Prostate gland (tissue), 2 donors: Measurements from ENCODE around the gene RPS28. TPM values are rescaled to one million over a fixed set of nuclear protein-coding genes. Genes with fewer than 3 reads are reported as not detected.
"Not testable (repeated sequence)": the region's sequence is repeated elsewhere in the genome, so short reads cannot be mapped to it uniquely, and the experiment has no call there.

Experiments
- DNase-seq: peaks from one replicate; pipeline ENCODE4 v3.0.0-alpha.2; 2019; ENCODE audit warnings: low spot score
- H3K27ac ChIP-seq, 2 donors: fragments of 200-600 bp; sonication (generic); 2 replicates each; pipeline ENCODE4 v1.5.1; 2017 to 2019
- H3K27me3 ChIP-seq: fragments of 200-600 bp; sonication (generic); replicated peaks from 2 replicates; pipeline ENCODE4 v1.5.1; 2019; ENCODE audit not compliant: insufficient read depth
- H3K36me3 ChIP-seq, 2 donors: fragments of 200-600 bp; sonication (generic); 1 replicate in 1 of 2; 2 replicates in 1 of 2; pipeline versions ENCODE4 v1.5.1 to v1.8.1; 2017 to 2019
- H3K4me1 ChIP-seq: fragments of 200-600 bp; sonication (generic); replicated peaks from 2 replicates; pipeline ENCODE4 v1.5.1; 2019
- H3K4me3 ChIP-seq, 2 donors: fragments of 200-600 bp; sonication (generic); 2 replicates each; pipeline ENCODE4 v1.5.1; 2017 to 2019
- H3K9me3 ChIP-seq: fragments of 200-600 bp; sonication (generic); 2 replicates; pipeline ENCODE4 v1.5.1; 2017
- CTCF ChIP-seq, 4 experiments: fragments of 200-600 bp in 2 of 4; fragments of 450-650 bp in 2 of 4; sonication (generic) in 2 of 4; IDR thresholded peaks; 1 replicate in 3 of 4; 2 replicates in 1 of 4; pipeline ENCODE4 v1.5.1; 2016 to 2019; ENCODE audit warnings: antibody characterized with exemption in 4 of 4, mild to moderate bottlenecking in 2 of 4, moderate library complexity in 2 of 4
- POLR2A ChIP-seq: fragments of 450-650 bp; IDR thresholded peaks from one replicate; pipeline ENCODE4 v1.6.1; 2016; ENCODE audit warnings: antibody characterized with exemption, mild to moderate bottlenecking
- POLR2AphosphoS5 ChIP-seq: sonication (generic); formaldehyde crosslinking; IDR thresholded peaks from one replicate; pipeline ENCODE4 v1.6.1; 2017; ENCODE audit warnings: antibody characterized with exemption
- WGBS: methylation state at CpG from one replicate; pipeline ENCODE4 v1.1.5; 2018; 5-methylcytosine and 5-hydroxymethylcytosine counted together
- intact Hi-C: fragments of 100-400 bp; cut with DNase I; formaldehyde crosslinking; loops from one replicate; pipeline ENCODE4 v1.14.2; 2022
- total RNA-seq, 2 donors: library from RNA; depleted of rRNA; stranded (reverse); fragments of >200 nt; gene quantifications; one replicate each; pipeline ENCODE4 v1.1.0, GENCODE V29; 2016

Gene RPS28
- total RNA-seq, 2 donors from 2014 or later = 488 to 498 TPM

DNA sequence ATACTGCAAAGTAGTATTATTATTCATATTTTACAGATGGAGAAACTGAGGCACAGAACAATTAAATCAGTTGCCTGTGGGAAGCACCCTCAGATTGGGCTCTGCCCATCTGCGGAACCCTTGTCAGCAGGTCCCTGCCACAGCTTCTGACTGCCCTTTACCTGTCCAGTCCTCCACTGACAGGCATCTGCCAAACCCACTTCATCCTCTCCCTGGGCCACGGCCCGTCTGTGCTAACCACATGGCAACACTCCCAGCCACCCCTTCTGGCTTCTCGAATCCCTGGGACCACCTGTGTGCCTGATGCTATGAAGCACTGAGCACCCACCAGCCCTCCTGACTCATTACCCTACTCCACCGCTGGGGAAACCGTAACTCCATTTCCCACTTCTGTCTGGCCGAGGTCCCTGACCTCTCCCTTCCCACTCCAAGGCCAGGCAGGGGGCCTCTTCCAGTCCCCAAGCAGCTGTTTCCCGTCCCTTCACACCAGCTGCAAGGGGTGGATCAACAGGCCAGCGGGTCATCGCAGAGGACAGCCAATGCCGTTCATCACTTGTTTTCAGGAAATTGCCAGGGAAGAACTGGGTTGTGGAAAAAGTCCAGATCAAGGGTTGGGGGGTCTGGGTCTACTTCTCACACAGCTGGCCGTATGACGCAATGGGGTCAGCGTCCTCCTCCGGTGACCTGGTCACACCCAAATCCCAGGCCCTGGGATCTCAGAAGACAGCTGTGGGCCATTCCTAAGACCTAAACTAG, 19.2 kb downstream of the RPS28 start:
- Histone ChIP-seq H3K4me3 (no peak overlapping the region), H3K4me1 (peaks cover 7% of the 10 kb centered on the region), H3K27ac (peak overlapping the region; percentile 49 to 59), H3K27me3 (no peaks in the 10 kb centered on the region), H3K9me3 (no peaks in the 10 kb centered on the region), H3K36me3 (no peaks in the 10 kb centered on the region)
- DNase-seq = no peak
- 32% methylated on average over 15 of the region's 15 CpGs for WGBS
- intact Hi-C loops = no loop called here
- TF ChIP-seq POLR2AphosphoS5 (no peak), POLR2A (no peak), CTCF (IDR thresholded peaks at IDR 0.05) (peak in 1 of 4 experiments; percentile 11)

DNA sequence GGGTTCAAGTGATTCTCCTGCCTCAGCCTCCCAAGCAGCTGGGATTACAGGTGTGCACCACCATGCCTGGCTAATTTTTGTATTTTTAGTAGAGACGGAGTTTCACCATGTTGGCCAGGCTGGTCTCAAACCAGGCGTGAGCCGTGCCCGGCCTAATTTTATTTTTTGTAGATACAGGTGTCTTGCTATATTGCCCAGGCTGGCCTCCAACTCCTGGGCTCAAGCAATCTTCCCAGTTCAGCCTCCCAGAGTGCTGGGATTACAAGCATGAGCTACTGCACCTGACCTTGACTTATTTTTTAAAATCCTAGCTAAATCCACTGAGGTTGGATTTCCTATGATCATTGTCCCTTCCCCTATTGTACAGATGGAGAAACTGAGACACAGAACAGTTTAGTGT, 20.2 kb downstream of the RPS28 start:
- WGBS = 96% methylated on average over 4 of the region's 4 CpGs
- H3K4me3 ChIP-seq, H3K27ac ChIP-seq, H3K27me3 ChIP-seq, H3K36me3 ChIP-seq, H3K9me3 ChIP-seq, intact Hi-C loops, DNase-seq, H3K4me1 ChIP-seq: not testable (repeated sequence)

DNA sequence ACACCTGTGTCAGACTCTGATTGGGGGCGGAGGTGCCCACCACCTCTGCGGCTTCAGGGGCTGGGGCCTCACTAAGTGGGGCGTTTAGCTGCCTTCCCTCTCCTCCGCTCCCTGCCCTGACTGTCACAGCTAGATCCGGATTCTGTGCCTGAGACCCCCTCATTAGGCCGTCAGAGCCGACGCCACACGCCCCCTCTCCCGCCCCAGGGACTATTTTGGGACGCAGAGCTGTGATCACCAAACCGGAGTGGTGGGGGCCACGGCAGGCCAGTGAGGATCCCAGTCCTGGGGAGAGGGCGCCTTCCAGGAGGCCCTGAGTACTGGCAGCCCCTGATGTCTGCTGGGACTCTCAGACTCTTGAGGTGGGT, 21.0 kb downstream of the RPS28 start:
- no peaks in the 10 kb centered on the region for H3K27me3 ChIP-seq
- WGBS = 38% methylated on average over 14 of the region's 14 CpGs
- no peaks in the 10 kb centered on the region for H3K36me3 ChIP-seq
- intact Hi-C loops = no loop called here
- no peaks in the 10 kb centered on the region for H3K9me3 ChIP-seq
- H3K27ac ChIP-seq = peak overlapping the region; percentile 55 to 58
- DNase-seq = no peak
- peaks cover 7% of the 10 kb centered on the region for H3K4me1 ChIP-seq
- no peak for TF ChIP-seq CTCF (IDR thresholded peaks at IDR 0.05)
- TF ChIP-seq POLR2A = no peak
- no peak for TF ChIP-seq POLR2AphosphoS5
- H3K4me3 ChIP-seq = peak overlapping the region; percentile 30 to 45

GRCh38 chr19:8342684-8343482, 21.6 kb downstream of the RPS28 start, which contains the start of gene KANK3:
KANK3 (minus strand) TSS chr19:8343262; CDS start chr19:8337828, 5,434 bp downstream.
- Histone ChIP-seq H3K9me3 (no peaks in the 10 kb centered on the region), H3K36me3 (no peaks in the 10 kb centered on the region), H3K4me3 (peak within 1 kb of the TSS; percentile 30 to 45), H3K27me3 (no peaks in the 10 kb centered on the region), H3K27ac (peak within 1 kb of the TSS; percentile 55 to 58), H3K4me1 (peaks cover 7% of the 10 kb centered on the region)
- DNase-seq = peak; percentile 91
- TF ChIP-seq POLR2AphosphoS5 (peak; percentile 90), POLR2A (peak; percentile 40), CTCF (IDR thresholded peaks at IDR 0.05) (peak in 2 of 4 experiments; percentile 19 to 30)
- intact Hi-C loops = no loop called here
- 4% methylated on average over 60 of the region's 65 CpGs for WGBS

DNA sequence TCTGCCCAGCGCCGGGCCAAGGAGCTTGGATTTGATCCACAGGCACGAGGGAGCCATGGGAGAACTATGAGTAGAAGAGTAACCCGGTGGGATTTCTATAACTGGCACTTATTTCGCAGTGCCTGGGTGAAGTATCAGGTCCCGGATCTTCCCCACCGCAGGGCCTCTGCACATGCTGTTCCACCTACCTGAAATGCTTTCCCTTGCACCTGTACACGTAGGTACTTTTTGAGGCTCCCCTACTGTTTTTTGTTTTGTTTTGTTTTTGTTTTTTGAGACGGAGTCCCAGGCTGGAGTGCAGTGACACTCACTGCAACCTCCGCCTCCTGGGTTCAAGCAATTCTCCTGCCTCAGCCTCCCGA, 22.2 kb downstream of the RPS28 start:
- DNase-seq = no peak
- H3K4me3 ChIP-seq = peak overlapping the region in 1 of 2 donors; percentile 45
- H3K36me3 ChIP-seq = no peaks in the 10 kb centered on the region
- intact Hi-C loops = no loop called here
- H3K27ac ChIP-seq = no peak overlapping the region
- TF ChIP-seq POLR2AphosphoS5 (no peak), POLR2A (no peak), CTCF (IDR thresholded peaks at IDR 0.05) (no peak)
- WGBS = 37% methylated on average over 11 of the region's 11 CpGs
- H3K27me3 ChIP-seq = no peaks in the 10 kb centered on the region
- peaks cover 7% of the 10 kb centered on the region for H3K4me1 ChIP-seq
- no peaks in the 10 kb centered on the region for H3K9me3 ChIP-seq

DNA sequence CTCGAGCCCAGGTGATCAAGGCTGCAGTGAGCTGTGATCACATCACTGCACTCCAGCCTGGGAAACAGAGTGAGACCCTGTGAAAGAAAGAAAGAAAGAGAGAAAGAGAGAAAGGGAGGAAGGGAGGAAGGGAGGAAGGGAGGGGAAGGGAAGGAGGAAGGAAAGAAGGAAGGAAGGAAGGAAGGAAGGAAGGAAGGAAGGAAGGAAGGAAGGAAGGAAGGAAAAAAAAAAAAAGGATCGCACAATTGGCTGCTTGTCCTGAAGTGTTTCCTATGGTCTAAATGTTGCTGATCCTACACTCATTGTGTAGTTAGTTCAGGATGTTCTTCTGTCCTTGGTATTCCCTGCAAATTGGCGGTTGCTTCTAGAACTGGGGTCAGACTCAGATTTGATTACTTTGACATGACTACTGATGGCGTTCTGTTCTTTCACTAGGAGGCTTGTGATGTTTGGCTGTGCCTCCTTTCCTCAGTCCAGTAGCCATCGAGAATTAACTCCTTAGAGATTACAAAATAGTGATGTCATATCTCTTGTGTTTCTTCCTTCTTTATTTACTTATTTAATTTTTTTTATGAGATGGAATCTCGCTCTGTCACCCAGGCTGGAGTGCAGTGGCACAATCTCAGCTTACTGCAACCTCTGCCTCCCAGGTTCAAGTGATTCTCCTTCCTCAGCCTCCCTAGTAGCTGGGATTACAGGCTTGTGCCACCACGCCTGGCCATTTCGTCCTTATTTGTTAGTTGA, 28.5 kb downstream of the RPS28 start:
- H3K27ac ChIP-seq, H3K36me3 ChIP-seq, H3K9me3 ChIP-seq, H3K4me3 ChIP-seq, H3K27me3 ChIP-seq, DNase-seq, H3K4me1 ChIP-seq: not testable (repeated sequence)
- intact Hi-C loops = loop anchor here (10.0 kb wide), 1 partner anchor 155 kb away; the partner anchor contains the start of gene PRAM1
- 56% methylated on average over 8 of the region's 8 CpGs for WGBS
